Measurements from ENCODE around the gene ANO10. TPM values are rescaled to one million over a fixed set of nuclear protein-coding genes. Genes with fewer than 3 reads are reported as not detected.
A peak's percentile ranks its signal among the peaks of the same experiment; 100 is the strongest.

The ANO10 gene
- total and polyA plus RNA-seq, 9 donors = 12.5 to 20.0 (median 15.5) TPM

DNA sequence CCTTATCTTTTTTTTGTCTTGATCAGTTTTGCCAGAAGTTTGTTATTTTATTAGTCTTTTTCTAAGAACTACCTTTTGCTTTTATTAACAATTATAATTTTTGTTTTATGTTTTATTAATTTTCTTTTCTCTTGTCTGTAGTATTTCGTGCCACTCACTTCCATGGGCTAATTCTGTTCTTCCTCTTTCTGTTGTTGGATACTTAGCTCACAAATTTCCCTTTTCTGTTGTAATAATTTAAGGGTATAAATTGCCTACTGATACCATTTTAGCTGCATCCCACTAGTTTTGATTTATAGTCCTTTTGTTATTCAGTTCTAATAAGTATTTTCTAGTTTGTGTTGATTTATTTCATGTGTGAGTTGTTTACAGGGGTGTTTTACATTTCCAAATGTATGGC, 286.8 kb downstream of the ANO10 start:
- Histone ChIP-seq H3K36me3 (ENCODE audit: control insufficient read depth, insufficient read depth, low read length) (peaks cover 32% of the 10 kb centered on the region), H3K27ac (ENCODE audit: low read length) (no peak overlapping the region), H3K4me1 (ENCODE audit: control insufficient read depth, insufficient read depth, low read length) (no peaks in the 10 kb centered on the region), H3K27me3 (ENCODE audit: control insufficient read depth, insufficient read depth, low read length) (no peaks in the 10 kb centered on the region), H3K9me3 (replicated peaks; ENCODE audit: control insufficient read depth, low read depth, low read length) (peaks cover 42% of the 10 kb centered on the region), H3K4me3 (ENCODE audit: low read length) (no peak overlapping the region)
- WGBS (ENCODE audit: insufficient coverage) = no CpG with 5 or more reads among the region's 1 CpG
- no peak for DNase-seq

DNA sequence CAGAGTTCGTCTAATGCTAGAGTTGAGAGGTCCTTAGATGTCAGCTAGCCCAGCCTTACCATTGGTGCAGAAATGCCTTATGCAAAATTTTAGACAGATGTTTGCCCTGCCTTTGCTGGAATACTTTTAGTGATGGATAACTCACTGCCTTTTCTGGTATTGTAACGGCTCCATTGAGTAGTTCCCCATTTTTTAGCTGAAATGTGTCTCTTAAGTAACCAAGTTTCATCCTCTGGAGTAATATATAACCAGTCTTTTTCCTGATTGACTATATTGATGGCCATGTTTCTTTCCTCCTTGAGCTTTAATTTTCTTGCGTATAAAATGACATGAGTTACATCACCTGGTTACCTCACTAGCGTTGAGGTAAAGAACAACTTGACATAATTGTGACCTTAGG, 290.4 kb downstream of the ANO10 start:
- Histone ChIP-seq H3K36me3 (ENCODE audit: control insufficient read depth, insufficient read depth, low read length) (peaks cover 12% of the 10 kb centered on the region), H3K9me3 (replicated peaks; ENCODE audit: control insufficient read depth, low read depth, low read length) (peaks cover 15% of the 10 kb centered on the region), H3K4me1 (ENCODE audit: control insufficient read depth, insufficient read depth, low read length) (peaks cover 2% of the 10 kb centered on the region), H3K27me3 (ENCODE audit: control insufficient read depth, insufficient read depth, low read length) (no peaks in the 10 kb centered on the region), H3K4me3 (ENCODE audit: low read length) (no peak overlapping the region), H3K27ac (ENCODE audit: low read length) (no peak overlapping the region)
- DNase-seq = no peak
- no CpG with 5 or more reads among the region's 4 CpGs for WGBS (ENCODE audit: insufficient coverage)

DNA sequence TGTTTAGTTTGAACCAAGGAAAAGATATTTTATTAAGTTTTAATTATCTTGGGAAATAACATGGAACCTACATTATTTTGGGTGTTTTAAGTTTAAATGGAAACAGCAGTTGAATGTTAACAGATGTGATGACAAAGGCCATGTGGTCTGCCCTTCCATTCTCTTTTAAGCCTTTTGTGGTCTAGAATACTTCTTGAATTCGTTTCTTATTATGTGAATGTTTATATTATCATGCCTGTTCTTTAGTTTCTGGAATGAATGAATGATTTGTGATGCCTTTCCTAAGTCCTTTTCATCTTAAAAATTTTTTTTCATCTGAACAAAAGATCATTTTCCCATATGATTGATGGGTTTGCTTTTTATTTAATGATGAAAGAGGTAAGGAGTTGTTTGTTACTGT, 290.8 kb downstream of the ANO10 start:
- H3K4me3 ChIP-seq (ENCODE audit: low read length) = no peak overlapping the region
- no peak for DNase-seq
- no peak overlapping the region for H3K27ac ChIP-seq (ENCODE audit: low read length)
- WGBS (ENCODE audit: insufficient coverage) = no CpG with 5 or more reads among the region's 1 CpG
- H3K36me3 ChIP-seq (ENCODE audit: control insufficient read depth, insufficient read depth, low read length) = peaks cover 8% of the 10 kb centered on the region
- peaks cover 4% of the 10 kb centered on the region for H3K4me1 ChIP-seq (ENCODE audit: control insufficient read depth, insufficient read depth, low read length)
- H3K9me3 ChIP-seq (replicated peaks; ENCODE audit: control insufficient read depth, low read depth, low read length) = peaks cover 11% of the 10 kb centered on the region
- no peaks in the 10 kb centered on the region for H3K27me3 ChIP-seq (ENCODE audit: control insufficient read depth, insufficient read depth, low read length)

DNA sequence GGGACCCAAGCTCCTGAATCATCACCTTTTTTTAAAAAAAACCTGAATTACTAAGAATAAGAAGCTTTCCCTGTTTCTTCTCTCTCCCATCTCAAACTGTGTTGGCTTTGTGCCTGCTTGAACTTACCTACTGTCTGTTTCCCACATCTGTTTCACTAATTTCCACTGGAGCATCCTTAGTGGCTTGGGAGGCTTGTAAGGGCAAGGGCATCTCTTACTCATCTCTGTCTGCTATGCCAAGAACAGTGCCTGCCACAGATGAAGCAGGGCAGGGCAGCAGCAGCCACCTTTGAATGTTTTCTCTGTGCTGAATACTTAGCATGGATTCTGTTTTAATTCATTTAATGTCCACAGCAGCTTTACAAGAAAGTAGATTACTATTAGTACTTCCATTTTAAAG, 293.2 kb downstream of the ANO10 start:
- Histone ChIP-seq H3K27me3 (ENCODE audit: control insufficient read depth, insufficient read depth, low read length) (no peaks in the 10 kb centered on the region), H3K4me3 (ENCODE audit: low read length) (no peak overlapping the region), H3K9me3 (replicated peaks; ENCODE audit: control insufficient read depth, low read depth, low read length) (no peaks in the 10 kb centered on the region), H3K27ac (ENCODE audit: low read length) (no peak overlapping the region), H3K4me1 (ENCODE audit: control insufficient read depth, insufficient read depth, low read length) (peaks cover 4% of the 10 kb centered on the region), H3K36me3 (ENCODE audit: control insufficient read depth, insufficient read depth, low read length) (no peaks in the 10 kb centered on the region)
- DNase-seq = no peak

DNA sequence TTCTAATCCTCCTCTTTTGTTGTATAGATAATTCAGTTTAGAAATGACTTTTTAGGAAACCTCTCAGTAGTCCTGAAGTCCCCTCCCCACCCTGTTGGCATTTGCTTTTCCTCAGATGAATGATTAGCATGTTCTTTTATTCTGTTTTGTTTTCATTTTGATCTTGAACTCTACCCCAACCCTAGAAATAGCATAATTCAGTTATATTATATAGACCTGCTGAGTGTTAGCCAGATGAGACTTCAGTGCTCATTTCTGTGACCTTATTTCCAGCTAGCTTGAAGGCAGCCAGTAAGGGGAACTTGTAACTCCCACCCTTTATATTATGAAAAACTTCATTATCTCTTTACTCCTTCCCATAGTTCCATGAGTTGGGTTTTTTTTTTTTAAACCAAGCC, 294.2 kb downstream of the ANO10 start:
- H3K9me3 ChIP-seq (replicated peaks; ENCODE audit: control insufficient read depth, low read depth, low read length) = no peaks in the 10 kb centered on the region
- DNase-seq = no peak
- peak overlapping the region; percentile 4 for H3K27ac ChIP-seq (ENCODE audit: low read length)
- no peaks in the 10 kb centered on the region for H3K27me3 ChIP-seq (ENCODE audit: control insufficient read depth, insufficient read depth, low read length)
- no peaks in the 10 kb centered on the region for H3K36me3 ChIP-seq (ENCODE audit: control insufficient read depth, insufficient read depth, low read length)
- H3K4me3 ChIP-seq (ENCODE audit: low read length) = no peak overlapping the region
- peaks cover 4% of the 10 kb centered on the region for H3K4me1 ChIP-seq (ENCODE audit: control insufficient read depth, insufficient read depth, low read length)

DNA sequence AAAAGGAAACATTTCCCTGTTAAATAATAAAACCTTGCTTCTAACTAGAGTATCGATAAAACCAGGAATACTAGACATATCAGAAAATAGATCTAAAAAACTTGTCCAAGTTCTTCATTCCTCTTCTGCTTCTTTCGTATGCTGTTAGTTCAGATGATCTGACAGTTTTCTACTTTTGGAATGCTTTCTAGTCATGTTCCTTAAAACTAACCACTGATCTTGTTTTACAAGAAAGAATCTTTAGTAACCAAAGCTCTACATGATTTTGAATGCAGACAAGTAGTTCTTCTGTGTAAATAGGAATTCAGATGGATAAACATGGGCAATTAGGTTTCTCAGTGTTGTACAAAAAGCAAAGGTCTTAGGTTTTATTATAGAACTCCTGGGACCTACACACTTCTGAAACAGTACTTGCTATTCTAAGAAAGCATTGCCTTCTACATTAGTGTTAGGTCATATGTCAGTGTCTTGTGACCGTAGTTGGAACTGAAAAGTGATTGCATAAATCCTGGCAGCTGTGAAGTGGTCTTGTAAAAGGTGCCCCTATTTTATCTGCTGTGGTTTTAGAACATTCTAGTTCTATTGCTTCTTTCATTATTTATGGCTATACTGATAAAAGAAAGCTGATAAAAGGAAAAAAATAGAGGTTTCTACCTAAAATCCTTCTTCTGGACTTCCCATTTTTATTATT, 294.8 kb downstream of the ANO10 start:
- Histone ChIP-seq H3K9me3 (replicated peaks; ENCODE audit: control insufficient read depth, low read depth, low read length) (no peaks in the 10 kb centered on the region), H3K4me1 (ENCODE audit: control insufficient read depth, insufficient read depth, low read length) (peaks cover 4% of the 10 kb centered on the region), H3K4me3 (ENCODE audit: low read length) (no peak overlapping the region), H3K27me3 (ENCODE audit: control insufficient read depth, insufficient read depth, low read length) (no peaks in the 10 kb centered on the region), H3K27ac (ENCODE audit: low read length) (peak overlapping the region; percentile 4), H3K36me3 (ENCODE audit: control insufficient read depth, insufficient read depth, low read length) (no peaks in the 10 kb centered on the region)
- WGBS (ENCODE audit: insufficient coverage) = no CpG with 5 or more reads among the region's 3 CpGs
- DNase-seq = peak; percentile 67

DNA sequence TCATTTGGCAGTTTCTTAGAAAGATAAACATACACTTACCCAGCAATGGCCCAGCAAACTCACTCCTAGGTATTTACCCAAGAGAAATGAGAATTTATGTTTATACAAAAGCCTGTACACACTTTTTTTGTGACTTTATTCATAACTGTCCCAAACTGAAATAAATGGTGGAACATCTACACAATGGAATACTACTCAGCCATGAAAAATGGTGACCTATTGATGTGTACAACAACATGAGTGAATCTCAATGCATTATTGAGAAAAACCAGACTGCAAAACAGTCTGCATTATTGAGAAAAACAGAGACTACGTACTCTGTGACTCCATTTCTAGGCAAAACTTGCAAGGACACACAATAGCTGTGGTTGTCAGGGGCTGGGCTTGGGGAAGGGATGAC, 298.3 kb downstream of the ANO10 start:
- H3K4me1 ChIP-seq (ENCODE audit: control insufficient read depth, insufficient read depth, low read length) = peaks cover 4% of the 10 kb centered on the region

DNA sequence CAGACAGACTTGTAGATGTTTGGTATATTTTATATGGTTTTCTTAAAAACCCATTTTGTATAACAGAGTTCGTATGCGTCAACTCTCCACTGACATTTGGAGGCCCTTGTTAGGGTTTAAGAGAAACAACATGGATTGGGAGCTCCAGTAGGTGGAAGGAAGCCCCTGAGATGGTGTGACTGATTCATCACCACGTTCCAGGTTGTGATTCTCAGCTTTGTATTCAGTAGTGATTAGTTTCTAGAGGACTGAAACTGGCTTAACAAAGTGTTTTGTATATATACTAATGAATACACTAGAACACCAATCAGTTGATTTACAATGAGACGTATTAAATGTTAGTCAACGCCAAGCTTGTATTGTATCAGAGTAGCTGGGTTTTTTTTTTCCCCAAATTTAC, 301.5 kb downstream of the ANO10 start:
- Histone ChIP-seq H3K27ac (ENCODE audit: low read length) (no peak overlapping the region), H3K4me3 (ENCODE audit: low read length) (no peak overlapping the region), H3K9me3 (replicated peaks; ENCODE audit: control insufficient read depth, low read depth, low read length) (no peaks in the 10 kb centered on the region), H3K4me1 (ENCODE audit: control insufficient read depth, insufficient read depth, low read length) (peaks cover 10% of the 10 kb centered on the region), H3K27me3 (ENCODE audit: control insufficient read depth, insufficient read depth, low read length) (no peaks in the 10 kb centered on the region), H3K36me3 (ENCODE audit: control insufficient read depth, insufficient read depth, low read length) (peaks cover 14% of the 10 kb centered on the region)
- no peak for DNase-seq
- WGBS (ENCODE audit: insufficient coverage) = no CpG with 5 or more reads among the region's 5 CpGs

More for the DNA sequence above, 298.3 kb downstream of the ANO10 start:
- H3K9me3 ChIP-seq (replicated peaks; ENCODE audit: control insufficient read depth, low read depth, low read length) = no peaks in the 10 kb centered on the region
- H3K36me3 ChIP-seq (ENCODE audit: control insufficient read depth, insufficient read depth, low read length) = peaks cover 8% of the 10 kb centered on the region
- 100% methylated on average over 1 of the region's 1 CpG for WGBS (ENCODE audit: insufficient coverage)
- no peak overlapping the region for H3K27ac ChIP-seq (ENCODE audit: low read length)
- DNase-seq = no peak
- no peak overlapping the region for H3K4me3 ChIP-seq (ENCODE audit: low read length)
- no peaks in the 10 kb centered on the region for H3K27me3 ChIP-seq (ENCODE audit: control insufficient read depth, insufficient read depth, low read length)

DNA sequence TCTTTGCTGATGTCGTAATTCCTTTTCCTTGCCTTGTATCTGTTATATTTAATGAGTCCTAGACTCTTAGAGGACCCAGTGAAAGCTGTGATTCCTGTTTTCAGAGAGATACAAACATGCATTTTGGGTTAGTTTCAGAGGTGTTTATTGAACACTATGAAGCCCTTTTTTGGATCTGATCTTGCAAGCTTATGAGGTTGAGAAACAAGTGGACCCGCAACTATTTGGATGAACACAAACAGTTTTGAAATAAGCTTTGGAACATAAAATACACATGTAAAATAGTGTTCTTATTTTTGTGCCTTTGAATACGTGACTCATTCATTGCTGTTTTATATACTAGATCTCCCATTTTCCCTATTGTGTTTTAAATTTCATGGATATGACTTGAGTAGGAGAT, 302.0 kb downstream of the ANO10 start:
- H3K4me1 ChIP-seq (ENCODE audit: control insufficient read depth, insufficient read depth, low read length) = peaks cover 10% of the 10 kb centered on the region

DNA sequence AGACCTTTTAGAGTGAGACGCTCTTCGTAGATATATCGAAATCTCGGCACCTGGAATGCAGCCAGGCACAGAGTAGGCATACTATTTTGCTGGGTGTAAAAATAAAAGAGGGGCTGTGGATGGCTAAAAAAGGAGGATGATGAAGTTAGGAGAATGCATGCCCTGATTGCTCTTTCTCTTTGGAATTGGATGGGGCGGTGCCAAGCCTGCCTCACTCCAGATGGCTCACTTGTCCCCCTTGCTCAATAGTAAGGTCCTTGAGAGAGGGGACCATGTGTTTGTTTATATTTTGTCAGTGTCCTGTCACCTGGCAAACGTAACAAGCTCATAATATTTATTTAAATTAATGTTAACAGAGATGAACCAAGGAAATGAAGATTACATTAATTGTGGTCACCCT, 302.4 kb downstream of the ANO10 start:
- H3K4me3 ChIP-seq (ENCODE audit: low read length) = no peak overlapping the region
- no peak for DNase-seq
- H3K27me3 ChIP-seq (ENCODE audit: control insufficient read depth, insufficient read depth, low read length) = no peaks in the 10 kb centered on the region
- 98% methylated on average over 4 of the region's 6 CpGs for WGBS (ENCODE audit: insufficient coverage)
- H3K4me1 ChIP-seq (ENCODE audit: control insufficient read depth, insufficient read depth, low read length) = peaks cover 10% of the 10 kb centered on the region
- no peaks in the 10 kb centered on the region for H3K9me3 ChIP-seq (replicated peaks; ENCODE audit: control insufficient read depth, low read depth, low read length)
- H3K36me3 ChIP-seq (ENCODE audit: control insufficient read depth, insufficient read depth, low read length) = peaks cover 14% of the 10 kb centered on the region
- H3K27ac ChIP-seq (ENCODE audit: low read length) = no peak overlapping the region

More for the DNA sequence above, 302.0 kb downstream of the ANO10 start:
- DNase-seq = no peak
- Histone ChIP-seq H3K27ac (ENCODE audit: low read length) (no peak overlapping the region), H3K27me3 (ENCODE audit: control insufficient read depth, insufficient read depth, low read length) (no peaks in the 10 kb centered on the region), H3K4me3 (ENCODE audit: low read length) (no peak overlapping the region), H3K9me3 (replicated peaks; ENCODE audit: control insufficient read depth, low read depth, low read length) (no peaks in the 10 kb centered on the region), H3K36me3 (ENCODE audit: control insufficient read depth, insufficient read depth, low read length) (peaks cover 14% of the 10 kb centered on the region)
- no CpG with 5 or more reads among the region's 3 CpGs for WGBS (ENCODE audit: insufficient coverage)
